NCI-H2081 (cell line): ENCODE results near the gene ZNF771.

Experiments used
- DNase-seq, 2 experiments: peaks; one replicate each; lab custom pipeline; 2025; lab: John Stamatoyannopoulos, UW

Gene ZNF771

GRCh38 chr16:30464078-30464477 is 56.7 kb downstream of the ZNF771 start:
- no peak for DNase-seq
